ENCODE results near the gene PRPF4.
A peak's percentile ranks its signal among the peaks of the same experiment; 100 is the strongest.

PRPF4 gene

DNA sequence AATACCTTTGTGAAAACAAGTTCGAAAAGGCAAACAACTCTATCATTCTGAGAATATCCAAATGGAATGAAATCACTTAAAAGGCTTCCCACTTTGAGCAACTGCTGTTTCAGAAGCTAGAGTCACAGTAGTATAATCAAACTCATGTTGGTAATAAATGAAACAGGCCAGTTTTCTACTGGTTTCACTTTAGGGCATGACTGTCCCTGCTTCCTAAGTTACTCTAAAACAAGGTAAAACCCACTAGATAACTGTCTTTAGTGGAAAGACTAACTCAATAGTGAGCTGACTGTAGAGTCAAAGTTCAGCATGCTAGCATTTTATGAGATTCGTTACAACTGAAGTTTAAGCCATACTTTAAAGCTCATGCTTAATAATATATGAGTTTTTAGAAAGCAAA, 6.1 kb upstream of the PRPF4 start:
- no peak overlapping the region for H3K4me3 ChIP-seq (ENCODE audit: low read depth, low read length)
- TF ChIP-seq, protein P1, sequence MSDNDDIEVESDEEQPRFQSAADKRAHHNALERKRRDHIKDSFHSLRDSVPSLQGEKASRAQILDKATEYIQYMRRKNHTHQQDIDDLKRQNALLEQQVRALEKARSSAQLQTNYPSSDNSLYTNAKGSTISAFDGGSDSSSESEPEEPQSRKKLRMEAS (IDR thresholded peaks at IDR 0.05; ENCODE audit: low read depth, low read length) = no peak
- no peak for TF ChIP-seq MYC (IDR thresholded peaks at IDR 0.05; ENCODE audit: low read depth, low read length)
- TF ChIP-seq, protein P2, sequence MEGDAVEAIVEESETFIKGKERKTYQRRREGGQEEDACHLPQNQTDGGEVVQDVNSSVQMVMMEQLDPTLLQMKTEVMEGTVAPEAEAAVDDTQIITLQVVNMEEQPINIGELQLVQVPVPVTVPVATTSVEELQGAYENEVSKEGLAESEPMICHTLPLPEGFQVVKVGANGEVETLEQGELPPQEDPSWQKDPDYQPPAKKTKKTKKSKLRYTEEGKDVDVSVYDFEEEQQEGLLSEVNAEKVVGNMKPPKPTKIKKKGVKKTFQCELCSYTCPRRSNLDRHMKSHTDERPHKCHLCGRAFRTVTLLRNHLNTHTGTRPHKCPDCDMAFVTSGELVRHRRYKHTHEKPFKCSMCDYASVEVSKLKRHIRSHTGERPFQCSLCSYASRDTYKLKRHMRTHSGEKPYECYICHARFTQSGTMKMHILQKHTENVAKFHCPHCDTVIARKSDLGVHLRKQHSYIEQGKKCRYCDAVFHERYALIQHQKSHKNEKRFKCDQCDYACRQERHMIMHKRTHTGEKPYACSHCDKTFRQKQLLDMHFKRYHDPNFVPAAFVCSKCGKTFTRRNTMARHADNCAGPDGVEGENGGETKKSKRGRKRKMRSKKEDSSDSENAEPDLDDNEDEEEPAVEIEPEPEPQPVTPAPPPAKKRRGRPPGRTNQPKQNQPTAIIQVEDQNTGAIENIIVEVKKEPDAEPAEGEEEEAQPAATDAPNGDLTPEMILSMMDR (IDR thresholded peaks at IDR 0.05; ENCODE audit: low read depth, low read length) = no peak
- no peak for TF ChIP-seq POLR2A (IDR thresholded peaks at IDR 0.05; ENCODE audit: extremely low read depth, insufficient read length)
- DNase-seq (ENCODE audit: low read depth) = no peak

DNA sequence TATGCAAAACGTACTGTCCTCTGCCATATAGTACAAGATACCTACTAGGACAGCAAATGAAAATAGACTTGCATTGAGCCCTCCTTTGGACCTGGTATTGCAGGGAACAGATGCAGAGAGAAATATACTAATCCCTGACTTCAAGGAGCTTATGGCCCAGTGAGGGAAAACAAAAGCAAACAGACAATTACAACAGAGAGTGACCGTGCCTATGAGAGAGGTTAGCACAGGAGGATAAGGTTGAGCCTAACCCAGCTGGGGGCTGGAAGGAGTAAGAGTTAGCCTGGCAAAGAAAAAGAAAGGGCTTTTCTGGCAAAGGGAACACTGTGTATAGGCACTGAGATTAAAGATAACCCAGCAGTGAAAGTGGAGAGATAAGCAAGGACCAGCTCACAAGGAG, 5.6 kb upstream of the PRPF4 start:
- TF ChIP-seq MYC (IDR thresholded peaks at IDR 0.05; ENCODE audit: low read depth, low read length) (no peak), POLR2A (IDR thresholded peaks at IDR 0.05; ENCODE audit: extremely low read depth, insufficient read length) (no peak)
- TF ChIP-seq, protein P1 (IDR thresholded peaks at IDR 0.05; ENCODE audit: low read depth, low read length) = no peak
- TF ChIP-seq, protein P2 (IDR thresholded peaks at IDR 0.05; ENCODE audit: low read depth, low read length) = no peak
- no peak for DNase-seq (ENCODE audit: low read depth)
- no peak overlapping the region for H3K4me3 ChIP-seq (ENCODE audit: low read depth, low read length)

- TF ChIP-seq POLR2A (IDR thresholded peaks at IDR 0.05; ENCODE audit: extremely low read depth, insufficient read length) (no peak), MYC (IDR thresholded peaks at IDR 0.05; ENCODE audit: low read depth, low read length) (peak; percentile 18; the same call in 1 of the 2 replicates)
- TF ChIP-seq, protein P2 (IDR thresholded peaks at IDR 0.05; ENCODE audit: low read depth, low read length) = peak; percentile 57
- DNase-seq (ENCODE audit: low read depth) = peak; percentile 73
- H3K4me3 ChIP-seq (ENCODE audit: low read depth, low read length) = peak overlapping the region; percentile 88
These were observed 843 bp upstream of the PRPF4 start for GRCh38 chr9:113274474-113275156.

- TF ChIP-seq, protein P1 (IDR thresholded peaks at IDR 0.05; ENCODE audit: low read depth, low read length) = no peak
- TF ChIP-seq MYC (IDR thresholded peaks at IDR 0.05; ENCODE audit: low read depth, low read length) (no peak), POLR2A (IDR thresholded peaks at IDR 0.05; ENCODE audit: extremely low read depth, insufficient read length) (no peak)
- TF ChIP-seq, protein P2 (IDR thresholded peaks at IDR 0.05; ENCODE audit: low read depth, low read length) = no peak
- no peak for DNase-seq (ENCODE audit: low read depth)
- H3K4me3 ChIP-seq (ENCODE audit: low read depth, low read length) = peak overlapping the region; percentile 26
These were observed 3.4 kb downstream of the PRPF4 start for GRCh38 chr9:113278840-113279239.

DNA sequence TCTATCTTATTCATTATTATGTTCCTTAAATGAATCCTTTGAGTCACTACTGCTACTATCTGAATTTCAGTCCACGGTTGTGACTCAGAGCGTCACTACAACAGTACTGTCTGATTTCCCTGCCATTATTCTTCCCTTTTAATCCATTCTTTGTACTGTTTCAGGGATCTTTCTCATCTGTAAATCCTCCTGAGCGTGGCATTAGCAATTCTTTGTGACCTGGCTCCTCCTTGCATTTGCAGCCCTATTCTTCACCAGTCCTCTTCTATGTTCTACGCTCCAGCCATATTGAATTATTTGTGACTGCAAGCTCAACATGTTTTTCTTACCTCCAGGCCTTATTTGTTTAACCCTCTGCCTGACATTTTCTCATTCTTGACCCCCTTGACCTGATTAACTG, 5.9 kb downstream of the PRPF4 start:
- TF ChIP-seq POLR2A (IDR thresholded peaks at IDR 0.05; ENCODE audit: extremely low read depth, insufficient read length) (no peak), MYC (IDR thresholded peaks at IDR 0.05; ENCODE audit: low read depth, low read length) (no peak)
- TF ChIP-seq, protein P1 (IDR thresholded peaks at IDR 0.05; ENCODE audit: low read depth, low read length) = no peak
- no peak for DNase-seq (ENCODE audit: low read depth)
- H3K4me3 ChIP-seq (ENCODE audit: low read depth, low read length) = no peak overlapping the region

- no peak for DNase-seq (ENCODE audit: low read depth)
- no peak overlapping the region for H3K4me3 ChIP-seq (ENCODE audit: low read depth, low read length)
- TF ChIP-seq, protein P1 (IDR thresholded peaks at IDR 0.05; ENCODE audit: low read depth, low read length) = no peak
- no peak for TF ChIP-seq MYC (IDR thresholded peaks at IDR 0.05; ENCODE audit: low read depth, low read length)
- no peak for TF ChIP-seq POLR2A (IDR thresholded peaks at IDR 0.05; ENCODE audit: extremely low read depth, insufficient read length)
- TF ChIP-seq, protein P2 (IDR thresholded peaks at IDR 0.05; ENCODE audit: low read depth, low read length) = no peak
These were observed 13.6 kb downstream of the PRPF4 start for GRCh38 chr9:113289091-113289490.

Data from NB4 (cell line).